GM12878 (cell line): ENCODE measurements around the gene MGRN1. TPM values are rescaled to one million over a fixed set of nuclear protein-coding genes. Genes with fewer than 3 reads are reported as not detected.

Source experiments
- EED ChIP-seq: sonication (generic); IDR thresholded peaks from 2 replicates; pipeline ENCODE4 v1.6.1; 2016; ENCODE audit warnings: antibody characterized with exemption, low read depth
- ETV6 ChIP-seq, 2 experiments: fragments of 450-650 bp in 1 of 2; IDR thresholded peaks in 1 of 2; conservative IDR thresholded peaks in 1 of 2; 2 replicates each; pipeline ENCODE4 v1.6.1; 2014; ENCODE audit warnings: antibody characterized with exemption in 1 of 2, borderline replicate concordance in 1 of 2, low read depth in 1 of 2, mild to moderate bottlenecking in 1 of 2, moderate library complexity in 1 of 2
- RB1 ChIP-seq: fragments of 450-650 bp; formaldehyde crosslinking; IDR thresholded peaks from 2 replicates; pipeline ENCODE4 v1.6.1; 2017; ENCODE audit warnings: mild to moderate bottlenecking, borderline replicate concordance
- TCF3 ChIP-seq: IDR thresholded peaks from 2 replicates; pipeline ENCODE4 v1.6.1; 2012; ENCODE audit warnings: low read depth, mild to moderate bottlenecking, low read length, borderline replicate concordance; ENCODE audit not compliant: insufficient read depth
- ZZZ3 ChIP-seq: IDR thresholded peaks from 2 replicates; pipeline ENCODE4 v1.6.1; 2011; ENCODE audit warnings: low read depth; ENCODE audit not compliant: control insufficient read depth, insufficient read length
- polyA plus RNA-seq, 11 experiments: library from polyadenylated mRNA; depleted of rRNA in 4 of 11; unstranded in 6 of 11; stranded (reverse) in 5 of 11; fragments of >200 nt; fragmentation: Nextera tagmentation in 4 of 11; fragmentation: Illumina TruSeq in 1 of 11; extraction: Ambion mirVana in 4 of 11; extraction: Trizol in 1 of 11; gene quantifications; 1 replicate in 1 of 11; 2 replicates in 10 of 11; pipeline versions ENCODE4 v1.2.1 to v1.2.3, GENCODE V29; 2011 to 2016; ENCODE audit warnings: inconsistent platforms in 2 of 11, missing spikeins in 2 of 11, low read depth in 1 of 11
- total RNA-seq, 4 experiments: library from RNA; depleted of rRNA in 3 of 4; stranded (reverse); fragments of >200 nt in 3 of 4; fragmentation: Illumina TruSeq in 1 of 4; extraction: Trizol in 1 of 4; gene quantifications; 2 replicates each; pipeline versions ENCODE4 v1.2.1 to v1.2.3, GENCODE V29; 2013 to 2021
- TF ChIP-seq, protein P1 (sequence below): fragments of 450-650 bp; IDR thresholded peaks from 2 replicates; pipeline ENCODE4 v1.6.1; 2016; ENCODE audit warnings: mild to moderate bottlenecking
- TF ChIP-seq, protein P2 (sequence below): fragments of 450-650 bp; IDR thresholded peaks from 2 replicates; pipeline ENCODE4 v1.6.1; 2017; ENCODE audit warnings: low read depth, mild to moderate bottlenecking, moderate library complexity
- TF ChIP-seq, protein P3 (sequence below): IDR thresholded peaks from 2 replicates; pipeline ENCODE4 v1.6.1; 2011; ENCODE audit warnings: borderline replicate concordance, low read depth, mild to moderate bottlenecking, moderate library complexity, mixed read lengths, low read length; ENCODE audit not compliant: insufficient read depth; ENCODE audit errors: extremely low read length
- TF ChIP-seq, protein P4 (sequence below): fragments of 450-650 bp; IDR thresholded peaks from 2 replicates; pipeline ENCODE4 v1.6.1; 2017; ENCODE audit warnings: antibody characterized with exemption, mild to moderate bottlenecking, moderate library complexity

MGRN1 gene
- total and polyA plus RNA-seq, 10 of the 15 experiments (the other 5 are each of a cell fraction or from before 2014, with no cell fraction given): 0.35 to 86.7 (median 14.6) TPM

DNA sequence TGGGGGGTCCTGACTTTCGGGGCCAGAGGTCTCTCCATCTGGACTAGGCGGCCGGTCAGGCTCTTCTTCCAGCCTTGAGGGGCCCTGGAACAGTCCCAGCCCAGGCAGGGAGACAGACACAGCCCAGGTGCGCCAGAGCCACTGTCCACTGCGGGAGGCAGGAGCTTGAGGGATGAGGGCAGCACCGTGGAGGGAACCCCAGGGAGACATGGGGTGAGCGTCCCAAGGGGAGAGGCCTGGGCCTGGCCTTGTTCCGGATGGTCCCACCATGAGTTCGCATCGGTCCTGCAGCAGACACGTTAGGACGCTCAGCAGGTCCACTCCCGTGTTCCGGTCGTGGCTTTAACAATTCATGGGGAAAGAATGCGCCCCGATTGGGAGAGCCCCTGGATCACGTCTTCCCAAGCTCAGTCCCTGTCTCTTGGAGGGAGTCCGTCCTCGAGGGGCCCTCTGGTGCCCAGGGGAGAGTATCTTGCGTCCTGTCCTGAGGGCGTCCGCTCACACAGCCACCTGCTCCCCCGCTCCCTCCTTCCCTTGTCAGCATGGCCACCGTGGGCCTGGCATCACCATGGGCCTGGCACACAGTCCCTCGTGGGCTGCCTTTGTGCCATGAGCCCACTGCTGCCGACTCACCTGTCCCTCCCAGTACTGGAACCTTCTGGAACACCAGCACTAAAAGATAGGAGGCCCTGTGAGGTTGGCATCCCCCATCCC lies 62.0 kb downstream of the MGRN1 start (continued):
- TF ChIP-seq, protein P1, sequence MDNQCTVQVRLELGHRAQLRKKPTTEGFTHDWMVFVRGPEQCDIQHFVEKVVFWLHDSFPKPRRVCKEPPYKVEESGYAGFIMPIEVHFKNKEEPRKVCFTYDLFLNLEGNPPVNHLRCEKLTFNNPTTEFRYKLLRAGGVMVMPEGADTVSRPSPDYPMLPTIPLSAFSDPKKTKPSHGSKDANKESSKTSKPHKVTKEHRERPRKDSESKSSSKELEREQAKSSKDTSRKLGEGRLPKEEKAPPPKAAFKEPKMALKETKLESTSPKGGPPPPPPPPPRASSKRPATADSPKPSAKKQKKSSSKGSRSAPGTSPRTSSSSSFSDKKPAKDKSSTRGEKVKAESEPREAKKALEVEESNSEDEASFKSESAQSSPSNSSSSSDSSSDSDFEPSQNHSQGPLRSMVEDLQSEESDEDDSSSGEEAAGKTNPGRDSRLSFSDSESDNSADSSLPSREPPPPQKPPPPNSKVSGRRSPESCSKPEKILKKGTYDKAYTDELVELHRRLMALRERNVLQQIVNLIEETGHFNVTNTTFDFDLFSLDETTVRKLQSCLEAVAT: no peak
- TF ChIP-seq EED (no peak), ETV6 (conservative IDR thresholded peaks at IDR 0.05 in 1 of 2, IDR thresholded peaks at IDR 0.05 in 1 of 2; ENCODE audit: borderline replicate concordance in 1 of 2, low read depth in 1 of 2) (no peak), ZZZ3 (no peak), RB1 (no peak), TCF3 (no peak)
- TF ChIP-seq, protein P2, sequence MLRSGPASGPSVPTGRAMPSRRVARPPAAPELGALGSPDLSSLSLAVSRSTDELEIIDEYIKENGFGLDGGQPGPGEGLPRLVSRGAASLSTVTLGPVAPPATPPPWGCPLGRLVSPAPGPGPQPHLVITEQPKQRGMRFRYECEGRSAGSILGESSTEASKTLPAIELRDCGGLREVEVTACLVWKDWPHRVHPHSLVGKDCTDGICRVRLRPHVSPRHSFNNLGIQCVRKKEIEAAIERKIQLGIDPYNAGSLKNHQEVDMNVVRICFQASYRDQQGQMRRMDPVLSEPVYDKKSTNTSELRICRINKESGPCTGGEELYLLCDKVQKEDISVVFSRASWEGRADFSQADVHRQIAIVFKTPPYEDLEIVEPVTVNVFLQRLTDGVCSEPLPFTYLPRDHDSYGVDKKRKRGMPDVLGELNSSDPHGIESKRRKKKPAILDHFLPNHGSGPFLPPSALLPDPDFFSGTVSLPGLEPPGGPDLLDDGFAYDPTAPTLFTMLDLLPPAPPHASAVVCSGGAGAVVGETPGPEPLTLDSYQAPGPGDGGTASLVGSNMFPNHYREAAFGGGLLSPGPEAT: no peak
- TF ChIP-seq, protein P3, sequence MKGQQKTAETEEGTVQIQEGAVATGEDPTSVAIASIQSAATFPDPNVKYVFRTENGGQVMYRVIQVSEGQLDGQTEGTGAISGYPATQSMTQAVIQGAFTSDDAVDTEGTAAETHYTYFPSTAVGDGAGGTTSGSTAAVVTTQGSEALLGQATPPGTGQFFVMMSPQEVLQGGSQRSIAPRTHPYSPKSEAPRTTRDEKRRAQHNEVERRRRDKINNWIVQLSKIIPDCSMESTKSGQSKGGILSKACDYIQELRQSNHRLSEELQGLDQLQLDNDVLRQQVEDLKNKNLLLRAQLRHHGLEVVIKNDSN: no peak
- TF ChIP-seq, protein P4, sequence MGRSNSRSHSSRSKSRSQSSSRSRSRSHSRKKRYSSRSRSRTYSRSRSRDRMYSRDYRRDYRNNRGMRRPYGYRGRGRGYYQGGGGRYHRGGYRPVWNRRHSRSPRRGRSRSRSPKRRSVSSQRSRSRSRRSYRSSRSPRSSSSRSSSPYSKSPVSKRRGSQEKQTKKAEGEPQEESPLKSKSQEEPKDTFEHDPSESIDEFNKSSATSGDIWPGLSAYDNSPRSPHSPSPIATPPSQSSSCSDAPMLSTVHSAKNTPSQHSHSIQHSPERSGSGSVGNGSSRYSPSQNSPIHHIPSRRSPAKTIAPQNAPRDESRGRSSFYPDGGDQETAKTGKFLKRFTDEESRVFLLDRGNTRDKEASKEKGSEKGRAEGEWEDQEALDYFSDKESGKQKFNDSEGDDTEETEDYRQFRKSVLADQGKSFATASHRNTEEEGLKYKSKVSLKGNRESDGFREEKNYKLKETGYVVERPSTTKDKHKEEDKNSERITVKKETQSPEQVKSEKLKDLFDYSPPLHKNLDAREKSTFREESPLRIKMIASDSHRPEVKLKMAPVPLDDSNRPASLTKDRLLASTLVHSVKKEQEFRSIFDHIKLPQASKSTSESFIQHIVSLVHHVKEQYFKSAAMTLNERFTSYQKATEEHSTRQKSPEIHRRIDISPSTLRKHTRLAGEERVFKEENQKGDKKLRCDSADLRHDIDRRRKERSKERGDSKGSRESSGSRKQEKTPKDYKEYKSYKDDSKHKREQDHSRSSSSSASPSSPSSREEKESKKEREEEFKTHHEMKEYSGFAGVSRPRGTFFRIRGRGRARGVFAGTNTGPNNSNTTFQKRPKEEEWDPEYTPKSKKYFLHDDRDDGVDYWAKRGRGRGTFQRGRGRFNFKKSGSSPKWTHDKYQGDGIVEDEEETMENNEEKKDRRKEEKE: no peak
